Measurements from ENCODE around the gene MIB2.
A peak's percentile ranks its signal among the peaks of the same experiment; 100 is the strongest.

The MIB2 gene

DNA sequence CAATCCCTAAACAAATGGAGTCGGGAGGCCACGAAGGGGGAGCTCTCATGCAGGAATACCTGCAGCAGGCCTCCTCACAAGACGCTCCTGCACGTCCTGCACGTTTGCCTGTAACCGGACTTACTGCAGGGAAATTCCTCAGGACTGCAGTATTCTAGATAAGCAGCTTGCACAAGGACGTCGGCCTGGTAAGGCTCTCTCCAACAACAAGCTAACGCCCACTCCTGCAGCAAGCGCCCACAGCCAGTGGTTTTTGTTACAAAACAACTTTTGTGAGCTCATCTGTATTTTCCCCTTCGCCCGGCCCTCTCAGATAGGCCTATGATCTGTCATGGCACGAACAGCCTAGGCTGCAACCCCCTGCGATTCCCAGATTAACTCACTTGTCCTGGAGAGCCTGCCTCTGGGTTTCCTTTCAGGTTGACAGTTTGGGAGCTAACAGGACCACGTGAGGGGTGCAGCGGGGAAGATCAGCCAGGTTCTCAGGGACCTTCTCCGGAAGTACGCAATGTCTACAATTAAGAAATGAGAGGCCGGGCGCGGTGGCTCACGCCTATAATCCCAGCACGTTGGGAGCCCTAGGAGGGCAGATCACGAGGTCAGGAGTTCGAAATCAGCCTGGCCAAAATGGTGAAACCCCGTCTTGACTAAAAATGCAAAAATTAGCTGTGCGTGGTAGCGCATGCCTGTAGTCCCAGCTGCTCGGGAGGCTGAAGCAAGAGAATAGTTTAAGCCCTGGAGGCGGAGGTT lies 921 bp upstream of the MIB2 start:
- DNase-seq (ENCODE audit: low read depth in 2 of 2), result peak; percentile 22 to 51

DNA sequence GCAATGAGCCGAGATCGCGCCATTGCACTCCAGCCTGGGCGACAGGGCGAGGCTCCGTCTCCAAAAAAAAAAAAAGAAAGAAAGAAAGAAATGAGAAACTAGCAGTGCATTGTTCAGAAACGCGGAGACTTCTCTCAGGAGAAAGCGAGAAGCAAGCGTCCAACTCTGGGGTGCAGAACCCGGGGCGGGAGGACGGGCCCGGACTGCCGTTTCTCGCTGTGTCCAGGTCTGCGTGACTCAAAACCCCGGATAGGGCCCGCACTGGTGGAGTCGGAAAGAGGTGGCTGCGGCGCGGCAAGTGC lies 395 bp upstream of the MIB2 start:
- no peak for DNase-seq (ENCODE audit: low read depth in 2 of 2)

DNA sequence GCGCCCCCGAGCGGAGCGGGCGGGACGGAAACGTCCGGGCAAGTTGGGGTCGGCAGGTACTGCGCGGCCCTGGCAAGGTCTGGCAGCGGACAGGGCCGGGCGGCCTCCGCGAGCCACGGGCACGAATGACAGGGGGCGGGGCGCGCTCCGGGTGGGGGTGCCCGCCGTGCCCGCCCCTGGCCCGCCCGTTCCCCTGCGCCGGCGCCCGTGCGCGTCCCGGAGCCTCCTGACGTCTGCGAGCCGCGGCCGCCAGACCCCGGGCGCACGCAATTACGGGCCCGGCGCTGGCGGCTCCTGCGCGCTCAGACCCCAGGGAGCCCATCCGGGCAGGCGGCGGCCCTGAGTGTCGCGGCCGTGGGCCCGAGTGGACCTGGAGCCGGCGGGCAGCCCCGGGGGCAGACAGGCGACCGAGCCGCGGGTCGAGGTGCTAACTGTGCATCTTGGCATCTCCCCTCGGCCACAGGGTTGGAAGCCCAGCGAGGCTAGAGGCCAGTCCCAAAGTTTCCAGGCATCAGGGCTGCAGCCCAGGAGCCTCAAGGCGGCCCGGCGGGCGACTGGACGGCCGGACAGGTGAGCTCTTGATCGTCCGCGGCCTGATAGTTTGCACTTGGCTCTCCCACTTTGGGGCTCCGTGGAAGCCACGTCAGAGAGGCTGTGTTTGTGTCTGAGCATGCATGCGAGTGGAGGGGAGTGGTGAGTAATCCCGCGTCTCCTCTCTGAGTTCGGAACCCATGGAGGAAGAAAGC lies 918 bp downstream of the MIB2 start:
- no peak for DNase-seq (ENCODE audit: low read depth in 2 of 2)

GRCh38 chr1:1616838-1617237 lies 1.5 kb downstream of the MIB2 start:
- no peak for DNase-seq (ENCODE audit: low read depth in 2 of 2)

GRCh38 chr1:1617516-1617915 lies 2.2 kb downstream of the MIB2 start:
- DNase-seq (ENCODE audit: low read depth in 2 of 2), result no peak

- DNase-seq (ENCODE audit: low read depth in 2 of 2), result no peak
Observed at GRCh38 chr1:1617925-1618324, 2.6 kb downstream of the MIB2 start.

DNA sequence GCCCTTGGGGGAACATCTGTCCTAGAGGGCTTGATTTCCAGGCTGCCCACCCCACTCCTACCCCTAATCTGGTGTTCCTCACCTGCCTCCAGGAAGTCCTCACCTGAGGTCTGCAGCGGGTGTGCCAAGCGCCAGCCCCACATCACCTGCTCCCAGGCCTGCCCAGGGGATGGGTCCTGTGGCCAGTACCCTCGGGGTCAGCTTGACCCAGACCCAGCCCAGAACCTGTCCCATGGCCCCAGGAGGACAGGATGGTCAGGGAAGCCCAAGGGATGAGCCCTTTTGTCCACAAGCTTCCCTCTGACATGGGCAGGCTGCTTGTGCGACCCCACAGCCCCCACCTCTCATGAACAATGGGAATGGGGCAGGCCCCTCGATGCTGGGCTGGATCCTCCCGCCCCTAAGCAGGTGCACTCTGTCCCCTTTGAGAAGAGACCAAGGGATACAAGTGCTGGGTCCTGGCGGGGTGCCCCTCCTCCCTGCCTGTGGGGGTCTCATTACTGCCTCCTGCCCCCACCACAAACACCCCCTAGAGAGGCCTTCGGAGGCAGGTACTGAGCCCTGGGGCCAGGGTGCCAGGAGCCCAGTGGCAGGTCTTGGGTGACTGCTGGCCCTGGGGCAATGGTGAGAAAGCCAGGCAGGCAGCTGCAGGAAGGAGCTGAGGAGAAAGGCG lies 3.2 kb downstream of the MIB2 start:
- no peak for DNase-seq (ENCODE audit: low read depth in 2 of 2)

DNA sequence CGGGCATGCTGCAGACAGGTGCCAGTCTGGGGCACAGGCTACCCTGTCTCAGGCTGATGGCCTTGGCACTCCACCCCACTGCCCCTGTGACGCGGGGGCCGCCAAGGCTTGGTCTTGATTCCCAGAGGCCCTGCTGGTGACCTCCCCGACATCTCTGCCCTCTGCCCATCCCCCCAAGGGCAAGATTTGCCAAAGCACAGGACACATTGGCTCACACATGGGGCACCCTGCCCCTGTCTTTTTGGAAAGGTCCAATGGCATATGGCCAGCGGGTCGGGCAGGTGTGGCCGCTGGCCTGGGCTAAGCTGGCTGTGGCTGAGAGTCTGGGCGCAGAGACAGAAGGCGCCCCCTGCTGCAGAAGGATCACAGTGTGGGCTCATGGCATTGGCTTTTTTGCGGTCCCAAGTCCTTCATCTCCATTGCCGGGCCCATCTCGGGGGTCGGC lies 4.6 kb downstream of the MIB2 start:
- no peak for DNase-seq (ENCODE audit: low read depth in 2 of 2)

DNA sequence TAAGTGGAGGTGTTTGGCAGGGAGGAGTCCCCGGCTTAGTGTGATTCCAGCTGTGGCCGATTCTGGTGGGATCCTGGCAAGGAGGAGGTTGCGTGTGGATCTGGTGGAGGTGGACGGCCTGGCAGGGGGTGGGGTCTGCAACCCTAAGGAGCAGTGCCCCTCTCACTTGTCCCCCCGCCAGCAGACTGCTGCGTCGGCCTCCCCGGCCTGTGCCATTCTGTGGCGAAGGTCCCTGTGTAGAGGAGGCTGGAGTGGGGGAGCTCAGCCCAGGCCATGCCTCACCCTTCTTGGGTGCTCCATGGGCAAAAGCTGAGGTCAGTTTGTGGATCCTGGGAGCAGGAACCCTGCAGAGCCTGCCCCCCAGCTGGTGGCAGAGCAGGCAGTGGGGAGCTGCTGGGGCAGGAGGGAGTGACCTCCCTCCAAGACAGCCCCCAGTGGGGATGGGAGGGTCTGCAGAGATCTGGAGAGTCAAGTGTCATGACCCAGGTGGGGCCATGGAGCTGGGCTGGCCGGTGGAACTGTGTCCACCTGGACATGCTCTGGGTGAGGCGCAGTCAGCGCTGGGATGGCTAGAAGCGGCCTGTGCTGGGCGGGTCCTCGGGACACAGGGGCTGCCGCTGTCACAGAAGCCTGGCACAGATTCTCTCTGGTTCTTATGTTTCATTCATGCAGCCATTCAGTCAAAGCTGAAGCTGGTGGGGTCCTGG lies 5.3 kb downstream of the MIB2 start:
- DNase-seq (ENCODE audit: low read depth in 2 of 2), result no peak

DNA sequence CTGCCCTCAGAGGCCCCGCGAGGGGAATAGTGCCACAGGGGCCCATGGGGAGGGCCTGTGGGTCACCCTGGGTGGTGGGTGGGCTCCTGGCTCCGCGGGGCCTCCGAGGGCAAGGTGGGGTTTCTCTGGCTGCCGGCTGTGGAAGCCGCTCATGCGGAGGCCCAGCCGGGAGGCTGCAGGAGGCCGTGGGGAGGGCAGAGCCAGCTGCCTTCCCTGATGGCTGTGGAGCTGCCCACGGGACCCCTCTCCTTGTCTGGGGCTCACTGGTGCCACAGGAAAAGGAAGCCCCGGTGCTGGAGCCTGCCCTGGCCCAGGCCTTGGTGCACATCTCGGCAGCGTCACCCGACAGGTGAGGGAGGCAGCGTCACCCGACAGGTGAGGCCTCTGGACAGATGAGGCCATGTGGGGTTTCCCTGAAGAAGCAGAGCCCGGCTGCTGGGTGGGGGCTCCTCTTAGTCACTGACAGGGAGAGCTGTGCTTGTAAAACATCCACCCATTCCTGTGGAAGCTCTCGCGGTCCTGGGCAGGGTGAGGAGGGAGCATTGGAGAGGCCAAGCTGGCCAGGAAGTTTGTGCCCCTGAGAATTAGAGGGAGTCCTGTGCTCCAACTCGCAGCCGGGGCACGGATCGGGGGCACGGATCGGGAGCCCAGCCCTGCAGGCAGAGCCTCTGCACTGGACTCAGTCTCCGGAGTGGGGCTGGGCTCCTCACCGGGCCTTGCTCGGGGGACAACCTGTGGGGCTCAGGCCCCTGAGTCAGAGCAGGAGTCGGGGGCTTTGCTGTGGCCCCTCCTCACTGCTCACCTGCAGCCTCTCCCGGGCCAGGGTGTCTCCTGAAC lies 6.1 kb downstream of the MIB2 start:
- no peak for DNase-seq (ENCODE audit: low read depth in 2 of 2)

- DNase-seq (ENCODE audit: low read depth in 2 of 2), result no peak
Observed at GRCh38 chr1:1622010-1622787, 6.9 kb downstream of the MIB2 start.

GRCh38 chr1:1622788-1623094 lies 7.4 kb downstream of the MIB2 start:
- no peak for DNase-seq (ENCODE audit: low read depth in 2 of 2)

- DNase-seq (ENCODE audit: low read depth in 2 of 2), result no peak
Observed at GRCh38 chr1:1623181-1623630, 7.9 kb downstream of the MIB2 start.

- no peak for DNase-seq (ENCODE audit: low read depth in 2 of 2)
Observed at GRCh38 chr1:1623631-1624442, 8.5 kb downstream of the MIB2 start.

GRCh38 chr1:1624443-1625403 lies 9.4 kb downstream of the MIB2 start:
- no peak for DNase-seq (ENCODE audit: low read depth in 2 of 2)

GRCh38 chr1:1625404-1625775 lies 10.1 kb downstream of the MIB2 start:
- DNase-seq (ENCODE audit: low read depth in 2 of 2), result no peak

GRCh38 chr1:1625824-1626206 lies 10.5 kb downstream of the MIB2 start:
- no peak for DNase-seq (ENCODE audit: low read depth in 2 of 2)

GRCh38 chr1:1626207-1627141 lies 11.2 kb downstream of the MIB2 start:
- no peak for DNase-seq (ENCODE audit: low read depth in 2 of 2)

Measured in activated CD8-positive, alpha-beta memory T cell treated with anti-CD3 and anti-CD28 coated beads for 4 hours (primary cell).